Inflammatory macrophage (primary cell): ENCODE measurements around the gene BRI3BP.

Experiments
- DNase-seq, 2 donors: peaks; one replicate each; pipeline ENCODE4 v3.0.0-alpha.2; 2020 to 2022
- total RNA-seq, 18 experiments: gene quantifications; one replicate each; lab custom pipeline; 2026; ENCODE audit warnings: mixed read lengths in 6 of 18, inconsistent platforms in 2 of 18; lab: John Stamatoyannopoulos, UW

Gene BRI3BP
- total RNA-seq: 24.2 to 154 (median 112) reads per million in 18 experiments

GRCh38 chr12:124993626-124994436 is at the start of gene BRI3BP:
TSS of gene BRI3BP (plus strand) at chr12:124993645. CDS start at chr12:124993791, 146 bp downstream.
- DNase-seq: peak; percentile 45 to 76

- DNase-seq: no peak
These were observed 47.0 kb upstream of the BRI3BP start for GRCh38 chr12:124946447-124946793.

DNA sequence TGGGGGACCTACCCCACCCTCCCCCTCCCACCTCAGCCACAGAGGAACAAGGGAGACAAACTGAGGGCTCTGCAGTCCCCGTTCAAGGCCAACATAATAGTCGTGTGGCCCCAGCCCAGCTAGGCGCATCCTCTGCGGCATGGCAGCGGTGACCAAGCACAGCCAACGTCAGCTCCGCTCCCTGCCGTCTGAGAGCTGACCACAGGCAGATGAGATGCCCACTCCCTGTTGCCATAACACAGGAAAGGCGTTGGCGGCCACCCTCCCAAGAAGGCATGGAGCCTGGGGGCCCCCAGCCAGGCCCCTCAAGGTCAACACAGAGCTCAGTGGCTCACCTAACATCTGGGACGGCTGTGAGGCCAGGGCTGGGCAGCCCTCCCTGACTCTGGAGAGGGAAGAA is 46.4 kb upstream of the BRI3BP start:
- no peak for DNase-seq

DNA sequence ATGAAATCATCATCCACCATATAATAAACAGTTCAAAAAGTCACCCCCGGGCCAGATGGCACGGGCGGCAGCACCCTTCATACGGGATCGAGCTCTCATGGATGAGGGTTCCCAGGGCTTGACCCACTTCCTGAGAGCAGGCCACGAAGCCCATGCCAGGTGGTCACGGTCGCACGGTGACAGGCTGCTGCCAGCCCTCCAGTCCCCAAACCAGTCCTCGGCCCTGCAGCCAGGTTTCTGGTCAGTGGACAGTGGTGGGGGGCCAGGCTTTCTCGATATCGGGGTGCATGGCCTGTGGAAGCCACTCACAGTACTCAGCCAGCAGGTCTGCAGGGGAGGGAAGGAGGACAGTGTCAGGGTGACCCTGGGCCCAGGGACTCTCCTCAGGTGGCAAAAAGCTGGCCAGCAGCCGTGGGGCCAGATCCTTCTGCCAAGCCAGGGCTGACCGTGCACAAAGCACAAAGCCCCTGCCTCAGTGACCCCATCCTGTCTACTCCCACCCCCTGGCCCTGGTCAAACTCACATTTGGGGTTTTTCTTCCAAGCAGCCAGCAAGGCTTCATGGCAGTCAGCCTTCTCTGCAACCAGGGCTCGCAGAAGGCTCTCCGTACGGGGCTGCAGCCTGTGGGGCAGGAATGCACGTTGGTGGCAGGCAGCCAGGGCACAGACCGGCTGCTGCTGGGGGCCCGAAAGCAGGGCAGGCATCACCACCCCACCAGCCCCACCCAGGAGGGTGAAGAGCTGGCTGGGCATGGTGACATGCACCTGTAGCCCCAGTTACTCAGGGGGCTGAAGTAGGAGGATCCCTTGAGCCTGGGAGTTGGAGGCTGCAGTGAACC is 45.7 kb upstream of the BRI3BP start:
- DNase-seq: no peak

GRCh38 chr12:124949066-124949465 is 44.4 kb upstream of the BRI3BP start:
- DNase-seq: no peak

DNA sequence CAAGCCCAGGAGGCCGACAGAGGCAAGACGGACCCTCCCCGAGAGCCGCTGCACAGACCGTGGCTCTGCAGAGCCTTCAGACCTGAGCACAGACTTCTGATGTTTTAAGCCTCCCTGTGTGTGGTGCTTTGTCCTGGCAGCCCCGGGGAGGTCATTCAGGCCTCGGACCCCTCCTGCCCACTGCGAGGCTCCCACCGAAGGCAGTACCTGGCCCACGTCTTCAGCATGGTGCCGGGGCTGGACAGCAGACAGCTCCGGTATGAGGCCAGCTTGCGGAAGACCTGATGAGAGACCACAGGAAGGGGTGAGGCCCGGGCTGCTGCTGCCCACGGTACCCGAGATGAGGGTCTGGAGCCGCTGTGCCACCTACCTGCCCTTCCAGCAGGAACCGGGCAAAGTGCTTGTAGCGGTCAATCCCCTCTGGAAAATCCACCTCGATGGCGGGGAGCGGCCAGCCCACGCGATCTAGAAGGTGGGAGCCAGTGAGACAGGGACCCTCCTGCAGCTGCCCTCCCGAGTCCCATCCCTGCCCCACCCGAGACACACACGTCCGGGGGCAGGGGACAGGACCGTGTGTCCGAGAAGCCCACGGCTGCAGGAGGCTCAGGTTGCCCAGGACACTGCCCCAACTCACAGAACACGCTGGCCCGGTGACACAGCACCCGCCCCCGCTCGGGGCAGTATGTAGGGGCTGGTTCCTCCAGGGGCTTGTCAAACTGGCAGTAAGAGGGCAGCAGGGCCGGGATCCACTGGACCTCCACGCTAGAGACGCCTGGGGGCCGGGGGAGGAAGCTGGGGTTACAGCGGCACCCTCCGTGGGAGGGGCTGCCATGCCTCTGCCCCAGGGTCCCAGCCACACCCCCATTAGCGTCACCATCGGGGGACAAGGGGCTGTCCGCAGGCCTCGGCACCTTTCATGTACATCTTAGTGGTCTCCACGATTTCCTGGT is 43.4 kb upstream of the BRI3BP start:
- no peak for DNase-seq

GRCh38 chr12:124952295-124952694 is 41.1 kb upstream of the BRI3BP start:
- DNase-seq: no peak

DNA sequence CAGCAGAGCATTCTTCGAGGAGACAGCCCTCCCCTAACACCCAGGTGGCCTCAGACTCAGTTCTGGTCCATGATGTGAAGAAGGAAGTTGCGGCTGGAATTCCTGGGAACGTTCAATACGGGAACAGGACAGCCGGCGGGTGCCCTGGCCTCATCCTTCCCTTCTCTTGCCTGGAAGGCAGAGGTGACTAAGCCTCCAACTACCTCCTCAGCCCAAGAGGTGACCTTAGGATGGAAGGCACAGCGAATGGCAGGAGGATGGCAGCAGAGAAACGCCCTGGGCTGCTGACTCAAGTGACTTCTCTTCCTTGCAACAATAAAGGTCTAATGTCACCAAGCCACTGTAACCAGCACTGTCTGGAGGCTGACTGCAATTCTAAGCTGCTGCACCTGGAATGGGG is 40.6 kb upstream of the BRI3BP start:
- DNase-seq: no peak

DNA sequence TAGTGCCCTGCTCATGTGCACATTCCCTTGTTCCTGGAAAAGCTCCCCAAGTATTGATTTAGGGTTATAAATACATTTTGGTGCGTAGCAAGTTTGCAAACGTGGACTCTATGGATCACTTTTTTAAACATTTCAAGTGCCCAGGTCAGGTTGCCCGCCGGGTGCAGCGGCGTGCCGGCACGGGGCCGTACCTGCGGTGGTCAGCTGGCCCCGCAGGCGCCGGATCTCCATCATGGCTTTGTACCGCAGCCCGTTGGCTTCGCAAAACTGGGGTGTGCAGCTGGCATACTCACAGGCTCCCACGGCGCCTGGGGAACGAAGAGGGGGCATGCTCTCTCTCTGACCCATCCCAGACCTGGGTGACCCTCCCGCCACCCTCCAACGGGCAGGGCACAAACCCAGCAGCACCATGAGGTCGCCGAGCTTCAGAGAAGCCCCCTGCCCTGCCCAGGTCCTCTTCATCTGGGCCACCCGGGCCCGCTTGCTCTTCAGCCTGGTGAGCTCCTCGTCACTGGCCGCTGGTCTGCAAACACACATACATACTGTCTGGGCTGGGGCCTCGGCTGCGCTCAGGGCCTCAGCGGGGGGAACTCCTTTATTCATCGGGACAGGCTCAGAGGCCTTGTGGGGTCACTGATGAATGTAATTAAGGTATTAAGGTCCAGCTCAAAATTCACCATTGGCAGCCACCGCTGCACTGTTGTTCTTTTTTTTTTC is 39.6 kb upstream of the BRI3BP start:
- DNase-seq: no peak

DNA sequence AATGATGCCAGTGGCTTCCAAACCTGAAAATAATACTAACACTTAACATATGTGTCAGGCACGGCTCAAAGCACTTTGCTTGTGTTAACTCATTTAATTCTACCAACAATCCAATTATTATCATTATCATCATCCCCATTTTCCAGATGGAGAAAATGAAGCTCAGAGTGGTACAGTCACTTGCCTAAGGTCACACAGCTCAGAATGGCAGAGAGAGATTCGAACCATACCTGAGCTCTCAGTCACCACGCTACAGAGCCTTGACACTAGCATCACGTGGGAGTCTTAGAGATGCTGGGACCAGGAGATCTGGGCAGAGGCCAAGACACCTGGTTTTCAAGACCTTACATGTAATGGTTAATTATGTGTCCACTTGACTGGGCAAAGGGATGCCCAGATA is 38.7 kb upstream of the BRI3BP start:
- no peak for DNase-seq

- DNase-seq: no peak
These were observed 36.9 kb upstream of the BRI3BP start for GRCh38 chr12:124956571-124956970.

- no peak for DNase-seq
These were observed 32.4 kb upstream of the BRI3BP start for GRCh38 chr12:124961055-124961454.

- DNase-seq: peak; percentile 19 to 24
These were observed 30.2 kb upstream of the BRI3BP start for GRCh38 chr12:124963211-124963610.

- DNase-seq: no peak
These were observed 29.2 kb upstream of the BRI3BP start for GRCh38 chr12:124964251-124964650.

DNA sequence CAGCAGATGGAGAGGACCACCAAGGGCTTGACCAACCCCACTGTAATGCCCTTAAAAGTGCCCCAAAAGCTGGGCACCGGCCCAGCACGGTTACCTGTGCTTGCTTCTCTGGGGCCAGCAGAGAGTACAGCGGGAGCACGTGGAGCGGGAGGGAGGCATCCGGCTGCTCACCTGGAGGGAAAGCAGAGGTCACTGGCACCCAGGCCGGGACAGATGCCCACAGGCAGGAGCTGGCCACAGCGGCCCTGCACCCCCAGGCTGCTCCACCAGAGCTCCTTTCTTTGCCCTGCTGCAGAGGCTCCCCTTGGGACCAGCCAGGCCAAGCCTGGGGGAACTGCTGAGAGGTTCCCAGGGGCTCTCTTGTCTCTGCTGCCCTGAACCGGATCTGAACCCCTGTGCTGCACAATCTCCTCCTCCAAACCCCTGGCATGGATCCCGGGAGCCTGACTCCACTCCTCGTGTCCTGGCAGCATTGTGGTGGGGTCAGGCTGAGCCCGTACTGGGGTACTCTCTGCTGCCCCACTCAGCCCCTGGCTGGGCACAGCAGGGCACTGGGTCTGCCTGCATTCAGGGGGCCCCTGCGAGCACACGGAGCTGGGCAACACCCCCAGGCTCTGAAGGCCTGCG is 28.5 kb upstream of the BRI3BP start:
- no peak for DNase-seq

DNA sequence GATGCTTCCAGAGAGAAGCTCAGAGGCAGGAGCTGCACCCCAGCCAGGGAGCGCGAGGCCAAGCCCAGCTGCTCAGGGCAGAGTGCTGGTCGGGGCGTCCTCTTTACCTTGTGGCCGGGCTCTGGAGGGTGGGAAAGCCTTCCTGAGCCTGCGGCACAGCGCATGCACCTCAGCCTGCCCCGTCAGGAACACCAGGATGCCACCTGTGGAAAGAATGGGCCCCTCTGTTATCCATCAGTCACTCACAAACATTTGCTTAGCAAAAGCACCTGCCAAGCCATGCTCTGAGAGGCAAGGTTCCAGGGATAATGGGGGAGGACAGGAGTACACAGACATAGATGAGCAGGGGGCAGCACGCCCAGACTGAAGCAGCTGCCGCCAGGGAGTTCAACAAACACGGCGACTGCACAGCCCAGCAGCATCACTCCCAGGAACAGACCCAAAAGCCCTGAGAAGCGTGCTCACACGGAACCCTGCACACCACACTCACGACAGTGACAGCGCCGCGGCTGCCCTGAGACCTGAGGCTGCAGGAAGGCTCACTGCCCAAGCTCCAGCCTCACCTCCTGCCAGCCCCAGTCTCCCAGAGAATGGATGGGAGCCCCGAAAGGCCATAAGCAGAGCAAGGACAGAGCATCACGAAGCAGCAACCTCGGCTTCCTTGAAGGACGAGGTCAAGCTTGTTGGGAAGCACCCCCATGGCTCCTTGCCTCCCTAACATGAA is 26.3 kb upstream of the BRI3BP start:
- no peak for DNase-seq

DNA sequence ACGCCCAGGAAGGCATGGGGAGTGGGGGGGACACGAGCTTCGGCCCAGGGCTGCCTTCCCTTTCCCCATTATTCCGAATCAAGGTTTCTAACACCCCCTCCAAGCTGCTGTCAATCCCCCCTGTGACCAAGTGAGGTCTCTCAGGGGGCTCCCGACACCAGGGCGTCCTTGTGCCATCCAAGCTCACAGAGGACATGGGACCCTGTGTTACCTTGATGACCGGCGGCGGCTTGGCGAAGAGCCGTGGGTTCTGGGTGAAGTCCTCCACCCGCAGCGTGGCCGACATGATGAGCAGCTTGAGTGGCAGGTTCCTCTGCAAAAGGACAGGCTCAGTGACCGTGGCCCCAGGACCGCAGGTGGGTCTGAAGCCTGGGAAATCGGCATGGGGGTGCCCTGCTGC is 24.8 kb upstream of the BRI3BP start:
- DNase-seq: no peak

GRCh38 chr12:124970647-124971402 is 22.6 kb upstream of the BRI3BP start:
- no peak for DNase-seq

DNA sequence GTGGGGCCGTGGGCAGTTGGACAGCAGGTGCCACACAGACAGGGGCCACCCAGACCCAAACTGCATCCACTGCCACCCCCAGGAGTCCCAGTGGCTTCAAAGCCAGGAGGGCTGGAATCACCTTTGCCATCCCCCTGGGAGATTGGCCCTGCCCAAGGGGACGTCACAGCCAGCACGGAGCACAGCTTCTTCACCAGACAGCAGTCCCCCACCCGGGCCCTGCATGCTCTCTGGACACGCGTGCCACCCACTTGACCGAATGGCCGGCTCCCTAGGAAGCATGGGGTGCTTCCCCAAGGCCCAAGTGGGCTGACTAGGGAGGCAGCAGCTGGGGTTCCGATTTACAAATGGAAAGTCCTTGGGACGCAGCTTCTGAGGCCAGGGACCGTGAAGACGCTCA is 21.8 kb upstream of the BRI3BP start:
- no peak for DNase-seq

GRCh38 chr12:124972211-124972610 is 21.2 kb upstream of the BRI3BP start:
- DNase-seq: no peak
